ENCODE data around the gene ANKS3.

GRCh38 chr16:4704491-4704890 lies 29.6 kb downstream of the ANKS3 start:
- TF ChIP-seq, protein P1, sequence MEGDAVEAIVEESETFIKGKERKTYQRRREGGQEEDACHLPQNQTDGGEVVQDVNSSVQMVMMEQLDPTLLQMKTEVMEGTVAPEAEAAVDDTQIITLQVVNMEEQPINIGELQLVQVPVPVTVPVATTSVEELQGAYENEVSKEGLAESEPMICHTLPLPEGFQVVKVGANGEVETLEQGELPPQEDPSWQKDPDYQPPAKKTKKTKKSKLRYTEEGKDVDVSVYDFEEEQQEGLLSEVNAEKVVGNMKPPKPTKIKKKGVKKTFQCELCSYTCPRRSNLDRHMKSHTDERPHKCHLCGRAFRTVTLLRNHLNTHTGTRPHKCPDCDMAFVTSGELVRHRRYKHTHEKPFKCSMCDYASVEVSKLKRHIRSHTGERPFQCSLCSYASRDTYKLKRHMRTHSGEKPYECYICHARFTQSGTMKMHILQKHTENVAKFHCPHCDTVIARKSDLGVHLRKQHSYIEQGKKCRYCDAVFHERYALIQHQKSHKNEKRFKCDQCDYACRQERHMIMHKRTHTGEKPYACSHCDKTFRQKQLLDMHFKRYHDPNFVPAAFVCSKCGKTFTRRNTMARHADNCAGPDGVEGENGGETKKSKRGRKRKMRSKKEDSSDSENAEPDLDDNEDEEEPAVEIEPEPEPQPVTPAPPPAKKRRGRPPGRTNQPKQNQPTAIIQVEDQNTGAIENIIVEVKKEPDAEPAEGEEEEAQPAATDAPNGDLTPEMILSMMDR (conservative IDR thresholded peaks at IDR 0.05; ENCODE audit: low read length): no peak
- TF ChIP-seq EZH2phosphoT487 (IDR thresholded peaks at IDR 0.05; ENCODE audit: borderline replicate concordance, low read depth, low read length): no peak
